Hepatocyte (in vitro differentiated cells): Measurements from ENCODE around the gene SLC25A6. TPM values are rescaled to one million over a fixed set of nuclear protein-coding genes. Genes with fewer than 3 reads are reported as not detected.
A peak's percentile ranks its signal among the peaks of the same experiment; 100 is the strongest.

Experiments used
- DNase-seq: peaks from one replicate; pipeline ENCODE4 v3.0.0-alpha.2; 2016; ENCODE audit warnings: low spot score
- H2AFZ ChIP-seq: fragments of 200-600 bp; sonication (generic); 2 replicates; pipeline ENCODE4 v1.6.0; 2016; ENCODE audit warnings: antibody characterized with exemption, mild to moderate bottlenecking
- H3K27ac ChIP-seq: fragments of 200-600 bp; sonication (generic); 2 replicates; pipeline ENCODE4 v1.5.1; 2016; ENCODE audit warnings: mild to moderate bottlenecking
- H3K27me3 ChIP-seq: fragments of 200-600 bp; sonication (generic); 2 replicates; pipeline ENCODE4 v1.6.1; 2016
- H3K36me3 ChIP-seq: fragments of 200-600 bp; sonication (generic); replicated peaks from 2 replicates; pipeline ENCODE4 v1.5.1; 2016; ENCODE audit warnings: low read depth; ENCODE audit not compliant: insufficient read depth
- H3K4me1 ChIP-seq: fragments of 200-600 bp; sonication (generic); 2 replicates; pipeline ENCODE4 v1.5.1; 2016; ENCODE audit warnings: mild to moderate bottlenecking, moderate library complexity; ENCODE audit not compliant: insufficient read depth
- H3K4me2 ChIP-seq: fragments of 200-600 bp; sonication (generic); 2 replicates; pipeline ENCODE4 v1.6.0; 2016
- H3K4me3 ChIP-seq: fragments of 200-600 bp; sonication (generic); 2 replicates; pipeline ENCODE4 v1.5.1; 2016; ENCODE audit warnings: mild to moderate bottlenecking
- H3K79me2 ChIP-seq: fragments of 200-600 bp; sonication (generic); 2 replicates; pipeline ENCODE4 v1.6.0; 2017; ENCODE audit warnings: mild to moderate bottlenecking
- H3K9me2 ChIP-seq: fragments of 200-600 bp; sonication (generic); replicated peaks from 2 replicates; pipeline ENCODE4 v1.6.0; 2017; ENCODE audit warnings: mild to moderate bottlenecking; ENCODE audit not compliant: insufficient read depth
- H3K9me3 ChIP-seq: fragments of 200-600 bp; sonication (generic); 2 replicates; pipeline ENCODE4 v1.5.1; 2016; ENCODE audit warnings: low read depth, mild to moderate bottlenecking
- H4K20me1 ChIP-seq: fragments of 200-600 bp; sonication (generic); 2 replicates; pipeline ENCODE4 v1.6.0; 2016; ENCODE audit warnings: mild to moderate bottlenecking; ENCODE audit not compliant: insufficient read depth, poor library complexity, severe bottlenecking
- EZH2 ChIP-seq: fragments of 200-600 bp; sonication (generic); IDR thresholded peaks from 2 replicates; pipeline ENCODE4 v1.6.1; 2016; ENCODE audit warnings: antibody characterized with exemption, mild to moderate bottlenecking, borderline replicate concordance
- EZH2phosphoT487 ChIP-seq: fragments of 200-600 bp; sonication (generic); IDR thresholded peaks from one replicate; pipeline ENCODE4 v1.6.1; 2018; ENCODE audit warnings: antibody characterized with exemption, mild to moderate bottlenecking, low read depth, moderate library complexity; ENCODE audit not compliant: unreplicated experiment, severe bottlenecking
- WGBS: methylation state at CpG from one replicate; pipeline ENCODE4 v1.1.6; 2016; ENCODE audit warnings: low lambda C conversion rate; ENCODE audit errors: missing lambda C conversion rate; 5-methylcytosine and 5-hydroxymethylcytosine counted together
- polyA plus RNA-seq: library from polyadenylated mRNA; unstranded; fragments of >200 nt; fragmentation: Nextera tagmentation; extraction: Ambion mirVana; gene quantifications from 2 replicates; pipeline ENCODE4 v1.2.1, GENCODE V29; 2016
- total RNA-seq: library from RNA; depleted of rRNA; stranded (reverse); fragments of >200 nt; gene quantifications from 2 replicates; pipeline ENCODE4 v1.2.3, GENCODE V29; 2014
- TF ChIP-seq, protein P1 (sequence below): fragments of 200-600 bp; sonication (generic); IDR thresholded peaks from 2 replicates; pipeline ENCODE4 v1.5.1; 2016; ENCODE audit warnings: antibody characterized with exemption, mild to moderate bottlenecking; ENCODE audit not compliant: poor library complexity

The SLC25A6 gene
- total and polyA plus RNA-seq, 2 experiments from 2014 or later: 359 to 364 TPM

DNA sequence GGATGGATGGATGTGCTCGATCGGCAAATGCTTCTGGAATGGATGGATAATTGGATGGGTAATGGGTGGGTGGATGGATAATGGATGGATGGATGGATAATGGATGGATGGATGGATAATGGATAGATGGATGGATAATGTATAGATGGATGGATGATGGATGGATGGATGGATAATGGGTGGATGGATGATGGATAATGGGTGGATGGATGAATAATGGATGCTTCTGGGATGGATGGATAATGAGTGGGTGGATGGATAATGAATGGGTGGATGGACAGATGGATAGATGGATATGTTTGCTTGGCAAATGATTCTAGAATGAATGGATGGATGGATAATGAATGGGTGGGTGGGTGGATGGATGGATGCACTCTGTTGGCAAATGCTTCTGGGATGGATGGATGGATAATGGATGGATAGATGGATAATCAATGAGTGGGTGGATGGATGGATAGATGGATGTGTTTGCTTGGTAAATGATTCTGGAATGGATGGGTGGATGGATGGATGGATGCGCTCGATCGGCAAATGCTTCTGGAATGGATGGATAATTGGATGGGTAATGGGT lies 3.8 kb upstream of the SLC25A6 start:
- Histone ChIP-seq H3K79me2 (peaks cover 23% of the 10 kb centered on the region), H3K4me3 (no peak overlapping the region), H3K27me3 (no peaks in the 10 kb centered on the region), H4K20me1 (peaks cover 7% of the 10 kb centered on the region), H3K9me3 (no peaks in the 10 kb centered on the region), H3K4me2 (no peak overlapping the region), H3K27ac (no peak overlapping the region), H2AFZ (no peak overlapping the region), H3K36me3 (no peaks in the 10 kb centered on the region), H3K4me1 (peaks cover 3% of the 10 kb centered on the region), H3K9me2 (no peaks in the 10 kb centered on the region)
- 98% methylated on average over 5 of the region's 5 CpGs for WGBS
- DNase-seq: no peak
- TF ChIP-seq, protein P1, sequence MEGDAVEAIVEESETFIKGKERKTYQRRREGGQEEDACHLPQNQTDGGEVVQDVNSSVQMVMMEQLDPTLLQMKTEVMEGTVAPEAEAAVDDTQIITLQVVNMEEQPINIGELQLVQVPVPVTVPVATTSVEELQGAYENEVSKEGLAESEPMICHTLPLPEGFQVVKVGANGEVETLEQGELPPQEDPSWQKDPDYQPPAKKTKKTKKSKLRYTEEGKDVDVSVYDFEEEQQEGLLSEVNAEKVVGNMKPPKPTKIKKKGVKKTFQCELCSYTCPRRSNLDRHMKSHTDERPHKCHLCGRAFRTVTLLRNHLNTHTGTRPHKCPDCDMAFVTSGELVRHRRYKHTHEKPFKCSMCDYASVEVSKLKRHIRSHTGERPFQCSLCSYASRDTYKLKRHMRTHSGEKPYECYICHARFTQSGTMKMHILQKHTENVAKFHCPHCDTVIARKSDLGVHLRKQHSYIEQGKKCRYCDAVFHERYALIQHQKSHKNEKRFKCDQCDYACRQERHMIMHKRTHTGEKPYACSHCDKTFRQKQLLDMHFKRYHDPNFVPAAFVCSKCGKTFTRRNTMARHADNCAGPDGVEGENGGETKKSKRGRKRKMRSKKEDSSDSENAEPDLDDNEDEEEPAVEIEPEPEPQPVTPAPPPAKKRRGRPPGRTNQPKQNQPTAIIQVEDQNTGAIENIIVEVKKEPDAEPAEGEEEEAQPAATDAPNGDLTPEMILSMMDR: no peak
- no peak for TF ChIP-seq EZH2phosphoT487
- TF ChIP-seq EZH2: no peak

- Histone ChIP-seq H4K20me1 (peaks cover 15% of the 10 kb centered on the region), H3K9me2 (no peaks in the 10 kb centered on the region), H3K4me1 (peaks cover 11% of the 10 kb centered on the region), H2AFZ (no peak overlapping the region), H3K27me3 (no peaks in the 10 kb centered on the region), H3K27ac (no peak overlapping the region), H3K9me3 (no peaks in the 10 kb centered on the region), H3K4me2 (peak overlapping the region; percentile 41), H3K36me3 (no peaks in the 10 kb centered on the region), H3K4me3 (no peak overlapping the region), H3K79me2 (peaks cover 31% of the 10 kb centered on the region)
- WGBS: 95% methylated on average over 22 of the region's 22 CpGs
- DNase-seq: no peak
- TF ChIP-seq, protein P1: no peak
- TF ChIP-seq EZH2phosphoT487 (no peak), EZH2 (no peak)
Observed at GRCh38 chrX:1394731-1395501, 3.0 kb upstream of the SLC25A6 start.

DNA sequence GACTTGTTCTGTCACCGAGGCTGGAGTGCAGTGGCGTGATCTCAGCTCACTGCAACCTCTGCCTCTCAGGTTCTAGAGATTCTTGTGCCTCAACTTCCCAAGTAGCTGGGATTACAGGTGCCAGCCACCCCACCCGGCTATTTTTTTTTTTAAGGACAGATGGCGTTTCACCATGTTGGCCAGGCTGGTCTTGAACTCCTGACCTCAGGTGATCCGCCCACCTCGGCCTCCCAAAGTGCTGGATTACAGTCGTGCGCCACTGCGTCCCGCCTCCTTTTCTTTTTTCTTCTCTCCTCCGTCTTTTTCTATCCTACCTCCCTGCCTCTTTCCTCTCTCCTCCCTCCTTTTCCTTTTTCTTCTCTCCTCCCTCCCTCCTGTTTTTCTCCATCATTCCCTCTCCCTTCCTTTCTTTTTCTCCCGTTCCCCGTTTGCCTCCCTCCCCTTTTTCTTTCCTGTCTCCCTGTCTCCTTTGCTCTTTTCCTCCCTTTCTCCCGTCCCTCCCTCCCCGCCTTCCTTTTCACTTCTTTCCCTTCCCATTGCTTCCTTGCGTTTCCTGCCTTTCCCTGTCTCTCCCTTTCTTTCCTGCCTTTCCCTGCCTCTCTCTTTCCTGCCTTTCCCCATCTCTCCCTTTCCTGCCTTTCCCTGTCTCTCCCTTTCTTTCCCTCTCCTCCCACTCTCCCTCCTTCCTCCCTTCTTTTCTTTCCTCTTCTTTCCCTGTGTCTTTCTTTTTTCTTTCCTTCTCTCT lies 2.1 kb upstream of the SLC25A6 start:
- TF ChIP-seq, protein P1: no peak
- TF ChIP-seq EZH2 (no peak), EZH2phosphoT487 (no peak)
- no peaks in the 10 kb centered on the region for H3K36me3 ChIP-seq

More for the DNA sequence above, 2.1 kb upstream of the SLC25A6 start:
- Histone ChIP-seq H3K79me2 (peaks cover 40% of the 10 kb centered on the region), H3K27me3 (no peaks in the 10 kb centered on the region), H3K4me1 (peaks cover 15% of the 10 kb centered on the region), H3K4me2 (peak overlapping the region; percentile 87), H3K4me3 (no peak overlapping the region), H3K9me2 (no peaks in the 10 kb centered on the region), H4K20me1 (peaks cover 24% of the 10 kb centered on the region), H3K27ac (peak overlapping the region; percentile 98), H3K9me3 (no peaks in the 10 kb centered on the region), H2AFZ (no peak overlapping the region)
- WGBS: 82% methylated on average over 11 of the region's 16 CpGs
- no peak for DNase-seq
